Measurements from ENCODE around the gene TMOD2.
A peak's percentile ranks its signal among the peaks of the same experiment; 100 is the strongest.

TMOD2 gene

DNA sequence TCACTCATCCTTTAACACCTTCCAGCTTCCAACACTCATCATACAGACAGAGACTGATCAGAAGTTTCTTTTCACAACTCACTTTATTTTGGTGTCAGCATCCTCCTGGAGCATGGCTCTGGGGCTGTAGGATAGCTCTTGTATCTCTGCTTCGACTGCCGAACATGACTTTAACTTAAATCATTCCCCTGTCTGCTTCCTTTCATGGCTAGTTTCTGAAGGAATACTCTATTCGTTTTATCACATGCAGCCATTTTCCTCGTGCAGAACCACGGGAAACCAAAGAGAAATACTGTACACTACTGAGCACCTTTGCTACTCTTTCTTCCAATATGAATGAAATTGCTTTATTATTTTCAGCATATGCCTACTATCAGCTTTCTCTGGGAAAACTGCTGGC, 2.1 kb upstream of the TMOD2 start:
- H3K14ac ChIP-seq (ENCODE audit: low read length): no peak overlapping the region
- H2AK5ac ChIP-seq (ENCODE audit: low read length): no peak overlapping the region
- no peak overlapping the region for H3K9ac ChIP-seq (ENCODE audit: low read length)
- no peak overlapping the region for H3K27ac ChIP-seq (ENCODE audit: low read depth, low read length)
- H2AFZ ChIP-seq (ENCODE audit: insufficient read depth, low read length, poor library complexity): no peak overlapping the region
- H4K12ac ChIP-seq (ENCODE audit: low read depth, low read length): no peak overlapping the region
- no peak overlapping the region for H3K23ac ChIP-seq (ENCODE audit: low read length)
- no peak overlapping the region for H2BK120ac ChIP-seq (ENCODE audit: insufficient read depth, low read length, poor library complexity)
- H3K18ac ChIP-seq (ENCODE audit: low read length): no peak overlapping the region
- H3K4ac ChIP-seq (ENCODE audit: low read depth, low read length): no peak overlapping the region
- no peaks in the 10 kb centered on the region for H3K79me2 ChIP-seq (ENCODE audit: control insufficient read depth, insufficient read depth, low read length, poor library complexity)
- H4K91ac ChIP-seq (ENCODE audit: low read depth, low read length): no peak overlapping the region
- no CpG with 5 or more reads among the region's 5 CpGs for WGBS (ENCODE audit: extremely low coverage, insufficient coverage, insufficient read length)
- H3K27me3 ChIP-seq (ENCODE audit: insufficient read depth, low read length): no peaks in the 10 kb centered on the region
- H4K8ac ChIP-seq (ENCODE audit: low read depth, low read length): no peak overlapping the region
- H2BK5ac ChIP-seq (ENCODE audit: low read depth, low read length, poor library complexity): no peak overlapping the region
- no peaks in the 10 kb centered on the region for H3K9me3 ChIP-seq (ENCODE audit: insufficient read depth, low read depth, low read length)
- H3K79me1 ChIP-seq (ENCODE audit: low read length): no peaks in the 10 kb centered on the region
- H3K4me3 ChIP-seq (ENCODE audit: low read depth, low read length): no peak overlapping the region
- DNase-seq: no peak
- no peak overlapping the region for H3K4me2 ChIP-seq (ENCODE audit: low read length)
- H3K4me1 ChIP-seq (ENCODE audit: control insufficient read depth in 1 of 2, insufficient read depth in 2 of 2, low read length in 2 of 2): peaks cover 0 to 3% of the 10 kb centered on the region in 2 experiments
- H2BK12ac ChIP-seq (ENCODE audit: low read length): no peak overlapping the region
- no peaks in the 10 kb centered on the region for H3K36me3 ChIP-seq (ENCODE audit: control insufficient read depth in 1 of 2, insufficient read depth in 2 of 2, low read length in 2 of 2)

DNA sequence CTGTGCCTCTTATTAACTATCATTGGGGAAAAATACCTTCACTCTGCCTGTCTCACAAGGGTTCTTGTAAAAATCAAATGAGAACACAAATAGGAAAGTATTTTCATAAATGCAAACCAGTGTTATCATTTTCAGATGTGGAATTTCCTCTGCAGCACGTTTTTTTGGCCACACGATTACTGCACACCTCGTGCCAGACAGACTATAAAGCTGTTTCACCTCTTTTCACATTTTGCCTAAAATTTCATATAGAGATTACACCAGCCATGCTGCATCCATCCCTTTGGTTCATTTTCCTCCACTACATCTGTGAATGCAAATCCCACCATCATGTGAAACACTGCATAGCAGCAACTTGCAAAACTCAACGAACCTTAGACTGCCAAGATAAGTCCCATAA, 1.2 kb upstream of the TMOD2 start:
- Histone ChIP-seq H3K4me2 (ENCODE audit: low read length) (no peak overlapping the region), H3K9ac (ENCODE audit: low read length) (no peak overlapping the region), H4K91ac (ENCODE audit: low read depth, low read length) (no peak overlapping the region), H3K9me3 (ENCODE audit: insufficient read depth, low read depth, low read length) (no peaks in the 10 kb centered on the region), H2BK12ac (ENCODE audit: low read length) (no peak overlapping the region), H3K4me3 (ENCODE audit: low read depth, low read length) (no peak overlapping the region), H3K18ac (ENCODE audit: low read length) (no peak overlapping the region), H3K79me1 (ENCODE audit: low read length) (no peaks in the 10 kb centered on the region), H2AK5ac (ENCODE audit: low read length) (no peak overlapping the region), H3K79me2 (ENCODE audit: control insufficient read depth, insufficient read depth, low read length, poor library complexity) (no peaks in the 10 kb centered on the region), H3K14ac (ENCODE audit: low read length) (no peak overlapping the region), H4K12ac (ENCODE audit: low read depth, low read length) (no peak overlapping the region), H3K36me3 (ENCODE audit: control insufficient read depth in 1 of 2, insufficient read depth in 2 of 2, low read length in 2 of 2) (no peaks in the 10 kb centered on the region), H4K8ac (ENCODE audit: low read depth, low read length) (no peak overlapping the region), H3K4me1 (ENCODE audit: control insufficient read depth in 1 of 2, insufficient read depth in 2 of 2, low read length in 2 of 2) (peaks cover 0 to 3% of the 10 kb centered on the region in 2 experiments), H3K27me3 (ENCODE audit: insufficient read depth, low read length) (no peaks in the 10 kb centered on the region), H2BK120ac (ENCODE audit: insufficient read depth, low read length, poor library complexity) (no peak overlapping the region), H3K4ac (ENCODE audit: low read depth, low read length) (no peak overlapping the region), H3K27ac (ENCODE audit: low read depth, low read length) (no peak overlapping the region), H2AFZ (ENCODE audit: insufficient read depth, low read length, poor library complexity) (no peak overlapping the region), H2BK5ac (ENCODE audit: low read depth, low read length, poor library complexity) (no peak overlapping the region), H3K23ac (ENCODE audit: low read length) (no peak overlapping the region)
- WGBS (ENCODE audit: extremely low coverage, insufficient coverage, insufficient read length): no CpG with 5 or more reads among the region's 4 CpGs
- no peak for DNase-seq

- DNase-seq: peak in 1 of 2 donors; percentile 31
- no peak overlapping the region for H3K4ac ChIP-seq (ENCODE audit: low read depth, low read length)
- H4K8ac ChIP-seq (ENCODE audit: low read depth, low read length): peak overlapping the region; percentile 51
- H3K36me3 ChIP-seq (ENCODE audit: control insufficient read depth in 1 of 2, insufficient read depth in 2 of 2, low read length in 2 of 2): no peaks in the 10 kb centered on the region
- H2AK5ac ChIP-seq (ENCODE audit: low read length): no peak overlapping the region
- H2BK120ac ChIP-seq (ENCODE audit: insufficient read depth, low read length, poor library complexity): no peak overlapping the region
- H3K4me1 ChIP-seq (ENCODE audit: control insufficient read depth in 1 of 2, insufficient read depth in 2 of 2, low read length in 2 of 2): peaks cover 0 to 3% of the 10 kb centered on the region in 2 experiments
- WGBS (ENCODE audit: extremely low coverage, insufficient coverage, insufficient read length): no CpG with 5 or more reads among the region's 71 CpGs
- peak overlapping the region; percentile 71 for H2AFZ ChIP-seq (ENCODE audit: insufficient read depth, low read length, poor library complexity)
- no peak overlapping the region for H3K27ac ChIP-seq (ENCODE audit: low read depth, low read length)
- no peak overlapping the region for H3K14ac ChIP-seq (ENCODE audit: low read length)
- H3K79me1 ChIP-seq (ENCODE audit: low read length): no peaks in the 10 kb centered on the region
- no peak overlapping the region for H3K9ac ChIP-seq (ENCODE audit: low read length)
- H3K23ac ChIP-seq (ENCODE audit: low read length): no peak overlapping the region
- H2BK5ac ChIP-seq (ENCODE audit: low read depth, low read length, poor library complexity): no peak overlapping the region
- no peaks in the 10 kb centered on the region for H3K9me3 ChIP-seq (ENCODE audit: insufficient read depth, low read depth, low read length)
- peak overlapping the region; percentile 51 for H3K18ac ChIP-seq (ENCODE audit: low read length)
- H4K12ac ChIP-seq (ENCODE audit: low read depth, low read length): peak overlapping the region; percentile 40
- H4K91ac ChIP-seq (ENCODE audit: low read depth, low read length): no peak overlapping the region
- no peaks in the 10 kb centered on the region for H3K27me3 ChIP-seq (ENCODE audit: insufficient read depth, low read length)
- peak overlapping the region; percentile 80 for H3K4me3 ChIP-seq (ENCODE audit: low read depth, low read length)
- H2BK12ac ChIP-seq (ENCODE audit: low read length): no peak overlapping the region
- H3K79me2 ChIP-seq (ENCODE audit: control insufficient read depth, insufficient read depth, low read length, poor library complexity): no peaks in the 10 kb centered on the region
- peak overlapping the region; percentile 98 for H3K4me2 ChIP-seq (ENCODE audit: low read length)
These were observed 593 bp downstream of the TMOD2 start for GRCh38 chr15:51751697-51752683.

DNA sequence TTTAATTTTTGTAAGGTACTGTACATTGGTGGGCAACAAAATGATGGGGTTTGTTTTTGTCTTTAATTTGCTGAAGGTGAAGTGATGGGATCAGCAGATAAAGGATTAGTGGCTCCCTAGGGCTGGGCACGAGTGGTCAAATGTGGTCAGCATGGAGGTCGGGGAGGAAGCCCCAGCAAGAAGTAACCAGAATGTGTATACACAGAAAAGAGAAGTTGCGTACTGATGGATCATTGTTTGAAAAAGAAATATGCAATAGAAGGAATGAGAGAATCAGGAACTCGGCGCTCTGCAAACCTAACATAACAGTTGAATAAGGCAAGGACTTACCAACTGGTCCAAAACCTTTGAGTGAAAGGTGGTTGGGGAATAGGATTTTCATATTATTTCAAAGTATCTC, 1.5 kb downstream of the TMOD2 start:
- H2BK12ac ChIP-seq (ENCODE audit: low read length): no peak overlapping the region
- WGBS (ENCODE audit: extremely low coverage, insufficient coverage, insufficient read length): no CpG with 5 or more reads among the region's 5 CpGs
- H3K27me3 ChIP-seq (ENCODE audit: insufficient read depth, low read length): no peaks in the 10 kb centered on the region
- H3K4me1 ChIP-seq (ENCODE audit: control insufficient read depth in 1 of 2, insufficient read depth in 2 of 2, low read length in 2 of 2): peaks cover 0 to 3% of the 10 kb centered on the region in 2 experiments
- no peak overlapping the region for H3K4ac ChIP-seq (ENCODE audit: low read depth, low read length)
- no peak overlapping the region for H4K8ac ChIP-seq (ENCODE audit: low read depth, low read length)
- DNase-seq: no peak
- H3K4me2 ChIP-seq (ENCODE audit: low read length): no peak overlapping the region
- no peak overlapping the region for H3K14ac ChIP-seq (ENCODE audit: low read length)
- H3K27ac ChIP-seq (ENCODE audit: low read depth, low read length): no peak overlapping the region
- no peaks in the 10 kb centered on the region for H3K36me3 ChIP-seq (ENCODE audit: control insufficient read depth in 1 of 2, insufficient read depth in 2 of 2, low read length in 2 of 2)
- H3K9me3 ChIP-seq (ENCODE audit: insufficient read depth, low read depth, low read length): no peaks in the 10 kb centered on the region
- no peaks in the 10 kb centered on the region for H3K79me2 ChIP-seq (ENCODE audit: control insufficient read depth, insufficient read depth, low read length, poor library complexity)
- H2BK5ac ChIP-seq (ENCODE audit: low read depth, low read length, poor library complexity): no peak overlapping the region
- H2AFZ ChIP-seq (ENCODE audit: insufficient read depth, low read length, poor library complexity): no peak overlapping the region
- no peaks in the 10 kb centered on the region for H3K79me1 ChIP-seq (ENCODE audit: low read length)
- no peak overlapping the region for H4K12ac ChIP-seq (ENCODE audit: low read depth, low read length)
- H3K23ac ChIP-seq (ENCODE audit: low read length): no peak overlapping the region
- H4K91ac ChIP-seq (ENCODE audit: low read depth, low read length): no peak overlapping the region
- no peak overlapping the region for H2BK120ac ChIP-seq (ENCODE audit: insufficient read depth, low read length, poor library complexity)
- no peak overlapping the region for H3K4me3 ChIP-seq (ENCODE audit: low read depth, low read length)
- no peak overlapping the region for H3K9ac ChIP-seq (ENCODE audit: low read length)
- H3K18ac ChIP-seq (ENCODE audit: low read length): no peak overlapping the region
- H2AK5ac ChIP-seq (ENCODE audit: low read length): no peak overlapping the region
